IPS DF 6.9 (cell line): ENCODE data around the gene MTA1.

Experiments used
- DNase-seq: peaks from one replicate; pipeline ENCODE4 v3.0.0-alpha.2; 2013; ENCODE audit warnings: low read depth, low spot score
- H3K27ac ChIP-seq: one replicate; pipeline ENCODE4 v1.5.1; 2013; ENCODE audit warnings: low read length, control low read depth
- H3K27me3 ChIP-seq: 2 replicates; pipeline ENCODE4 v1.6.1; 2013; ENCODE audit warnings: mild to moderate bottlenecking, low read length; ENCODE audit not compliant: control insufficient read depth, insufficient read depth
- H3K36me3 ChIP-seq: 2 replicates; pipeline ENCODE4 v1.6.1; 2013; ENCODE audit warnings: low read length; ENCODE audit not compliant: control insufficient read depth, insufficient read depth
- H3K4me1 ChIP-seq: 2 replicates; pipeline ENCODE4 v1.6.1; 2013; ENCODE audit warnings: low read length; ENCODE audit not compliant: control insufficient read depth, insufficient read depth
- H3K4me3 ChIP-seq: 2 replicates; pipeline ENCODE4 v1.5.1; 2013; ENCODE audit warnings: mild to moderate bottlenecking, low read length
- H3K9me3 ChIP-seq: 2 replicates; pipeline ENCODE4 v1.6.1; 2013; ENCODE audit warnings: low read length, inconsistent platforms; ENCODE audit not compliant: control insufficient read depth, insufficient read depth
- WGBS: extraction: QIAGEN DNeasy Blood & Tissue Kit; methylation state at CpG from one replicate; pipeline ENCODE4 v1.1.7; 2013; ENCODE audit warnings: mixed read lengths, missing lambda C conversion rate; ENCODE audit not compliant: insufficient read length, insufficient coverage; 5-methylcytosine and 5-hydroxymethylcytosine counted together

Gene MTA1

GRCh38 chr14:105484997-105485393 lies 65.4 kb downstream of the MTA1 start:
- WGBS, result no CpG with 5 or more reads among the region's 16 CpGs
- no peaks in the 10 kb centered on the region for H3K9me3 ChIP-seq
- H3K4me3 ChIP-seq, result no peak overlapping the region
- H3K36me3 ChIP-seq, result no peaks in the 10 kb centered on the region
- peaks cover 11% of the 10 kb centered on the region for H3K4me1 ChIP-seq
- no peak for DNase-seq
- peaks cover 12% of the 10 kb centered on the region for H3K27me3 ChIP-seq
- no peak overlapping the region for H3K27ac ChIP-seq

- Histone ChIP-seq H3K36me3 (no peaks in the 10 kb centered on the region), H3K27ac (no peak overlapping the region), H3K4me3 (no peak overlapping the region), H3K9me3 (no peaks in the 10 kb centered on the region), H3K4me1 (peaks cover 9% of the 10 kb centered on the region), H3K27me3 (peaks cover 7% of the 10 kb centered on the region; the same call in 1 of the 2 replicates)
- DNase-seq, result no peak
- no CpG with 5 or more reads among the region's 12 CpGs for WGBS
Observed at GRCh38 chr14:105485739-105486162, 66.1 kb downstream of the MTA1 start.

GRCh38 chr14:105486163-105486973 lies 66.7 kb downstream of the MTA1 start, which contains the start of gene CRIP1:
Gene CRIP1 (plus strand): TSS chr14:105486886. CDS start chr14:105487260, 374 bp downstream.
- Histone ChIP-seq H3K27me3 (peaks cover 7% of the 10 kb centered on the region; the same call in 1 of the 2 replicates), H3K9me3 (no peaks in the 10 kb centered on the region), H3K27ac (no peak within 1 kb of the TSS), H3K4me3 (peak within 1 kb of the TSS; percentile 4; the same call in 1 of the 2 replicates), H3K4me1 (peaks cover 5% of the 10 kb centered on the region), H3K36me3 (no peaks in the 10 kb centered on the region)
- no CpG with 5 or more reads among the region's 56 CpGs for WGBS
- DNase-seq, result no peak

- peak overlapping the region; percentile 4; the same call in 1 of the 2 replicates for H3K4me3 ChIP-seq
- H3K36me3 ChIP-seq, result no peaks in the 10 kb centered on the region
- H3K27me3 ChIP-seq, result peaks cover 7% of the 10 kb centered on the region; the same call in 1 of the 2 replicates
- no peak for DNase-seq
- H3K27ac ChIP-seq, result no peak overlapping the region
- peaks cover 3% of the 10 kb centered on the region for H3K4me1 ChIP-seq
- no CpG with 5 or more reads among the region's 45 CpGs for WGBS
- H3K9me3 ChIP-seq, result no peaks in the 10 kb centered on the region
Observed at GRCh38 chr14:105486974-105487448, 67.4 kb downstream of the MTA1 start.

- Histone ChIP-seq H3K9me3 (no peaks in the 10 kb centered on the region), H3K27ac (no peak overlapping the region), H3K36me3 (no peaks in the 10 kb centered on the region), H3K4me1 (no peaks in the 10 kb centered on the region; the same call in 1 of the 2 replicates), H3K4me3 (peak overlapping the region; percentile 4; the same call in 1 of the 2 replicates), H3K27me3 (peaks cover 7% of the 10 kb centered on the region; the same call in 1 of the 2 replicates)
- no CpG with 5 or more reads among the region's 48 CpGs for WGBS
- no peak for DNase-seq
Observed at GRCh38 chr14:105487449-105487985, 67.9 kb downstream of the MTA1 start.

- Histone ChIP-seq H3K4me3 (no peak overlapping the region), H3K4me1 (no peaks in the 10 kb centered on the region; the same call in 1 of the 2 replicates), H3K9me3 (no peaks in the 10 kb centered on the region), H3K36me3 (no peaks in the 10 kb centered on the region), H3K27ac (no peak overlapping the region), H3K27me3 (peaks cover 7% of the 10 kb centered on the region; the same call in 1 of the 2 replicates)
- DNase-seq, result no peak
- WGBS, result no CpG with 5 or more reads among the region's 26 CpGs
Observed at GRCh38 chr14:105487986-105488777, 68.6 kb downstream of the MTA1 start.

- peaks cover 7% of the 10 kb centered on the region; the same call in 1 of the 2 replicates for H3K27me3 ChIP-seq
Observed at GRCh38 chr14:105488781-105489541, 69.3 kb downstream of the MTA1 start.

GRCh38 chr14:105489542-105490266 lies 70.1 kb downstream of the MTA1 start:
- WGBS, result no CpG with 5 or more reads among the region's 44 CpGs
- Histone ChIP-seq H3K27me3 (peaks cover 7% of the 10 kb centered on the region; the same call in 1 of the 2 replicates), H3K36me3 (no peaks in the 10 kb centered on the region; the same call in 1 of the 2 replicates), H3K9me3 (no peaks in the 10 kb centered on the region), H3K4me1 (no peaks in the 10 kb centered on the region; the same call in 1 of the 2 replicates), H3K27ac (no peak overlapping the region), H3K4me3 (peak overlapping the region; percentile 32; the same call in 1 of the 2 replicates)
- DNase-seq, result no peak

More at GRCh38 chr14:105488781-105489541, 69.3 kb downstream of the MTA1 start:
- H3K27ac ChIP-seq, result no peak overlapping the region
- H3K4me1 ChIP-seq, result no peaks in the 10 kb centered on the region; the same call in 1 of the 2 replicates
- no peak for DNase-seq
- no peaks in the 10 kb centered on the region for H3K36me3 ChIP-seq
- no peak overlapping the region for H3K4me3 ChIP-seq
- no CpG with 5 or more reads among the region's 20 CpGs for WGBS
- no peaks in the 10 kb centered on the region for H3K9me3 ChIP-seq

GRCh38 chr14:105490267-105490571 lies 70.6 kb downstream of the MTA1 start:
- no peaks in the 10 kb centered on the region; the same call in 1 of the 2 replicates for H3K36me3 ChIP-seq
- peaks cover 7% of the 10 kb centered on the region; the same call in 1 of the 2 replicates for H3K27me3 ChIP-seq
- H3K4me3 ChIP-seq, result peak overlapping the region; percentile 32; the same call in 1 of the 2 replicates
- WGBS, result no CpG with 5 or more reads among the region's 33 CpGs
- H3K9me3 ChIP-seq, result no peaks in the 10 kb centered on the region
- no peak for DNase-seq
- H3K27ac ChIP-seq, result no peak overlapping the region
- no peaks in the 10 kb centered on the region; the same call in 1 of the 2 replicates for H3K4me1 ChIP-seq
